Astrocyte (in vitro differentiated cells and primary cell): ENCODE measurements around the gene ZNF74. TPM values are rescaled to one million over a fixed set of nuclear protein-coding genes. Genes with fewer than 3 reads are reported as not detected.

ENCODE experiments used
- DNase-seq: peaks from one replicate; pipeline ENCODE4 v3.0.0-alpha.2; 2010; ENCODE audit warnings: low read depth
- FAIRE-seq: peaks from 2 replicates; lab custom pipeline; 2011; peaks lifted over from hg19 to GRCh38; lab: Jason Lieb, UNC
- H2AFZ ChIP-seq: 2 replicates; pipeline ENCODE4 v1.6.0; 2012; ENCODE audit warnings: low read depth, low read length, inconsistent platforms
- H3K27ac ChIP-seq: 2 replicates; pipeline ENCODE4 v1.5.1; 2011; ENCODE audit warnings: low read depth, low read length, inconsistent platforms
- H3K27me3 ChIP-seq: 2 replicates; pipeline ENCODE4 v1.6.0; 2011; ENCODE audit warnings: low read length, inconsistent platforms; ENCODE audit not compliant: insufficient read depth
- H3K36me3 ChIP-seq: 2 replicates; pipeline ENCODE4 v1.5.1; 2011; ENCODE audit warnings: low read length, inconsistent platforms; ENCODE audit not compliant: insufficient read depth
- H3K4me1 ChIP-seq: 2 replicates; pipeline ENCODE4 v1.5.1; 2011; ENCODE audit warnings: low read length, inconsistent platforms; ENCODE audit not compliant: insufficient read depth
- H3K4me2 ChIP-seq: 2 replicates; pipeline ENCODE4 v1.6.0; 2012; ENCODE audit warnings: low read length, inconsistent platforms
- H3K4me3 ChIP-seq: 2 replicates; pipeline ENCODE4 v1.5.1; 2011; ENCODE audit warnings: low read depth, mild to moderate bottlenecking, low read length, inconsistent platforms; ENCODE audit not compliant: insufficient read depth
- H3K79me2 ChIP-seq: 2 replicates; pipeline ENCODE4 v1.6.0; 2012; ENCODE audit warnings: mild to moderate bottlenecking, low read length, inconsistent platforms; ENCODE audit not compliant: insufficient read depth
- H3K9ac ChIP-seq: 2 replicates; pipeline ENCODE4 v1.6.0; 2012; ENCODE audit warnings: mild to moderate bottlenecking, low read length, inconsistent platforms
- H3K9me3 ChIP-seq: 2 replicates; pipeline ENCODE4 v1.5.1; 2012; ENCODE audit warnings: low read depth, mild to moderate bottlenecking, low read length, inconsistent platforms; ENCODE audit not compliant: insufficient read depth
- H4K20me1 ChIP-seq: 2 replicates; pipeline ENCODE4 v1.6.0; 2012; ENCODE audit warnings: low read length, inconsistent platforms; ENCODE audit not compliant: insufficient read depth
- H3K27ac Mint-ChIP-seq: one replicate; pipeline ENCODE4 v1.8.0; 2021; ENCODE audit warnings: mild to moderate bottlenecking, mixed read lengths; ENCODE audit not compliant: unreplicated experiment
- H3K27me3 Mint-ChIP-seq: one replicate; pipeline ENCODE4 v1.8.0; 2021; ENCODE audit warnings: low read depth, mixed read lengths; ENCODE audit not compliant: unreplicated experiment
- H3K36me3 Mint-ChIP-seq: one replicate; pipeline ENCODE4 v1.8.0; 2021; ENCODE audit warnings: low read depth, mixed read lengths; ENCODE audit not compliant: unreplicated experiment
- H3K4me1 Mint-ChIP-seq: one replicate; pipeline ENCODE4 v1.8.0; 2021; ENCODE audit warnings: low read depth, mixed read lengths; ENCODE audit not compliant: unreplicated experiment
- H3K4me3 Mint-ChIP-seq: one replicate; pipeline ENCODE4 v1.8.0; 2021; ENCODE audit warnings: mild to moderate bottlenecking, moderate library complexity, mixed read lengths; ENCODE audit not compliant: unreplicated experiment
- H3K9me3 Mint-ChIP-seq: one replicate; pipeline ENCODE4 v1.8.0; 2021; ENCODE audit warnings: mild to moderate bottlenecking, mixed read lengths; ENCODE audit not compliant: unreplicated experiment
- CTCF ChIP-seq: IDR thresholded peaks from 2 replicates; pipeline ENCODE4 v1.5.1; 2011; ENCODE audit warnings: low read depth, mild to moderate bottlenecking, inconsistent platforms, low read length, moderate library complexity; ENCODE audit not compliant: insufficient read depth
- EZH2 ChIP-seq: IDR thresholded peaks from 2 replicates; pipeline ENCODE4 v1.6.1; 2012; ENCODE audit warnings: mild to moderate bottlenecking, low read length, inconsistent platforms; ENCODE audit not compliant: insufficient read depth
- total RNA-seq: library from RNA; stranded (reverse); gene quantifications from 2 replicates; pipeline ENCODE4 v1.2.1, GENCODE V29; 2021

ZNF74 gene
- total RNA-seq, 1 donor from 2014 or later: 14.2 TPM

- Histone ChIP-seq H4K20me1 (peaks cover 78% of the 10 kb centered on the region), H3K4me2 (peak overlapping the region; percentile 98), H3K36me3 (no peaks in the 10 kb centered on the region), H3K4me1 (peaks cover 21% of the 10 kb centered on the region), H3K27me3 (no peaks in the 10 kb centered on the region), H3K79me2 (peaks cover 62% of the 10 kb centered on the region), H3K9me3 (no peaks in the 10 kb centered on the region), H2AFZ (no peak overlapping the region), H3K9ac (peak overlapping the region; percentile 86), H3K4me3 (peak overlapping the region; percentile 85), H3K27ac (no peak overlapping the region)
- Mint-ChIP-seq H3K4me1 (peaks cover 9% of the 10 kb centered on the region), H3K9me3 (peaks cover 4% of the 10 kb centered on the region), H3K36me3 (peaks cover 20% of the 10 kb centered on the region), H3K27ac (peak overlapping the region; percentile 23), H3K4me3 (peak overlapping the region; percentile 74), H3K27me3 (peaks cover 44% of the 10 kb centered on the region)
- DNase-seq (no peak), FAIRE-seq (no peak)
- TF ChIP-seq EZH2 (no peak), CTCF (no peak)
These were observed 41.7 kb downstream of the ZNF74 start for GRCh38 chr22:20435436-20436306.

GRCh38 chr22:20436307-20436767 lies 42.4 kb downstream of the ZNF74 start:
- peak overlapping the region; percentile 85 for H3K4me3 ChIP-seq
- no peaks in the 10 kb centered on the region for H3K36me3 ChIP-seq
- no peak for DNase-seq
- H2AFZ ChIP-seq: peak overlapping the region; percentile 41
- Mint-ChIP-seq H3K4me3 (peak overlapping the region; percentile 97), H3K27ac (no peak overlapping the region), H3K27me3 (peaks cover 45% of the 10 kb centered on the region), H3K36me3 (peaks cover 20% of the 10 kb centered on the region), H3K9me3 (peaks cover 4% of the 10 kb centered on the region), H3K4me1 (peaks cover 9% of the 10 kb centered on the region)
- H3K9ac ChIP-seq: peak overlapping the region; percentile 86
- peaks cover 56% of the 10 kb centered on the region for H3K79me2 ChIP-seq
- TF ChIP-seq CTCF (no peak), EZH2 (no peak)
- H3K27ac ChIP-seq: no peak overlapping the region
- H3K4me2 ChIP-seq: peak overlapping the region; percentile 98
- peaks cover 71% of the 10 kb centered on the region for H4K20me1 ChIP-seq
- no peaks in the 10 kb centered on the region for H3K9me3 ChIP-seq
- FAIRE-seq: no peak
- peaks cover 14% of the 10 kb centered on the region for H3K4me1 ChIP-seq
- H3K27me3 ChIP-seq: no peaks in the 10 kb centered on the region
